H9 (cell line): ENCODE data around the gene EXD2. TPM values are rescaled to one million over a fixed set of nuclear protein-coding genes. Genes with fewer than 3 reads are reported as not detected.

Experiments used
- DNase-seq: peaks from one replicate; pipeline ENCODE4 v3.0.0-alpha.2; 2017
- H2AFZ ChIP-seq: one replicate; pipeline ENCODE4 v1.6.1; 2013; ENCODE audit warnings: mild to moderate bottlenecking, low read length, control low read depth, moderate library complexity
- H2AK5ac ChIP-seq: 2 replicates; pipeline ENCODE4 v1.6.1; 2013; ENCODE audit warnings: low read length, control low read depth, mixed read lengths; ENCODE audit not compliant: insufficient read length
- H2BK120ac ChIP-seq: one replicate; pipeline ENCODE4 v1.6.1; 2013; ENCODE audit warnings: low read depth, mild to moderate bottlenecking, low read length, control low read depth, inconsistent platforms; ENCODE audit not compliant: poor library complexity, severe bottlenecking
- H2BK12ac ChIP-seq: 2 replicates; pipeline ENCODE4 v1.6.1; 2013; ENCODE audit warnings: low read length, control low read depth, mixed read lengths, low read depth; ENCODE audit not compliant: insufficient read length
- H2BK15ac ChIP-seq: 2 replicates; pipeline ENCODE4 v1.6.1; 2013; ENCODE audit warnings: low read depth, low read length, control low read depth
- H2BK20ac ChIP-seq: one replicate; pipeline ENCODE4 v1.6.1; 2013; ENCODE audit warnings: low read depth, mild to moderate bottlenecking, low read length, control low read depth, inconsistent platforms; ENCODE audit not compliant: poor library complexity, severe bottlenecking
- H2BK5ac ChIP-seq: 2 replicates; pipeline ENCODE4 v1.6.1; 2013; ENCODE audit warnings: low read length, control low read depth, mixed read lengths; ENCODE audit not compliant: insufficient read length
- H3K14ac ChIP-seq: 2 replicates; pipeline ENCODE4 v1.6.1; 2013; ENCODE audit warnings: low read length, control low read depth; ENCODE audit not compliant: insufficient read depth
- H3K18ac ChIP-seq: 2 replicates; pipeline ENCODE4 v1.6.1; 2013; ENCODE audit warnings: low read depth, mild to moderate bottlenecking, mixed read lengths, low read length, control low read depth; ENCODE audit not compliant: insufficient read length
- H3K23ac ChIP-seq: 2 replicates; pipeline ENCODE4 v1.6.1; 2013; ENCODE audit warnings: low read length, control low read depth, mixed read lengths, low read depth; ENCODE audit not compliant: insufficient read length
- H3K23me2 ChIP-seq: 2 replicates; pipeline ENCODE4 v1.6.1; 2013; ENCODE audit warnings: low read depth, mild to moderate bottlenecking, mixed read lengths, low read length, control low read depth; ENCODE audit not compliant: insufficient read length, poor library complexity, severe bottlenecking
- H3K27ac ChIP-seq: 2 replicates; pipeline ENCODE4 v1.5.1; 2013; ENCODE audit warnings: low read length, control low read depth, mixed read lengths, low read depth; ENCODE audit not compliant: insufficient read length
- H3K27me3 ChIP-seq: 2 replicates; pipeline ENCODE4 v1.6.1; 2013; ENCODE audit warnings: low read length, control low read depth, inconsistent platforms; ENCODE audit not compliant: insufficient read depth
- H3K4ac ChIP-seq: 2 replicates; pipeline ENCODE4 v1.6.1; 2013; ENCODE audit warnings: low read depth, mild to moderate bottlenecking, control low read depth, inconsistent platforms, low read length, moderate library complexity
- H3K4me1 ChIP-seq: 2 replicates; pipeline ENCODE4 v1.6.1; 2013; ENCODE audit warnings: low read length, control low read depth, inconsistent platforms; ENCODE audit not compliant: insufficient read depth
- H3K4me2 ChIP-seq: 2 replicates; pipeline ENCODE4 v1.6.1; 2013; ENCODE audit warnings: low read length, control low read depth, mixed read lengths; ENCODE audit not compliant: insufficient read length, insufficient read depth
- H3K56ac ChIP-seq: 2 replicates; pipeline ENCODE4 v1.6.1; 2013; ENCODE audit warnings: low read depth, mild to moderate bottlenecking, mixed read lengths, low read length, control low read depth; ENCODE audit not compliant: insufficient read length
- H3K79me1 ChIP-seq: 2 replicates; pipeline ENCODE4 v1.6.1; 2013; ENCODE audit warnings: low read depth, mild to moderate bottlenecking, moderate library complexity, low read length, control low read depth, inconsistent platforms; ENCODE audit not compliant: insufficient read depth, poor library complexity, severe bottlenecking
- H3K79me2 ChIP-seq: 2 replicates; pipeline ENCODE4 v1.6.1; 2013; ENCODE audit warnings: low read length, control low read depth, inconsistent platforms; ENCODE audit not compliant: insufficient read depth
- H3K9ac ChIP-seq: 2 replicates; pipeline ENCODE4 v1.6.1; 2013; ENCODE audit warnings: low read length, control low read depth, mixed read lengths; ENCODE audit not compliant: insufficient read length; ENCODE audit errors: extremely low read depth
- H3K9me3 ChIP-seq: one replicate; pipeline ENCODE4 v1.6.1; 2013; ENCODE audit warnings: low read depth, low read length, inconsistent platforms; ENCODE audit not compliant: control insufficient read depth
- H3T11ph ChIP-seq: one replicate; pipeline ENCODE4 v1.6.1; 2013; ENCODE audit warnings: mild to moderate bottlenecking, low read length, control low read depth, inconsistent platforms
- H4K20me1 ChIP-seq: one replicate; pipeline ENCODE4 v1.6.1; 2013; ENCODE audit not compliant: control insufficient read depth, insufficient read length, insufficient read depth
- H4K5ac ChIP-seq: 2 replicates; pipeline ENCODE4 v1.6.1; 2013; ENCODE audit warnings: low read depth, mild to moderate bottlenecking, mixed read lengths, low read length, control low read depth; ENCODE audit not compliant: insufficient read length
- H4K8ac ChIP-seq: replicated peaks from 2 replicates; pipeline ENCODE4 v1.6.1; 2013; ENCODE audit warnings: low read length, control low read depth, mixed read lengths, low read depth; ENCODE audit not compliant: insufficient read length
- H4K91ac ChIP-seq: 2 replicates; pipeline ENCODE4 v1.6.1; 2013; ENCODE audit warnings: low read depth, mild to moderate bottlenecking, moderate library complexity, mixed read lengths, low read length, control low read depth; ENCODE audit not compliant: insufficient read length
- H3K27ac Mint-ChIP-seq, 3 experiments: 2 replicates in 2 of 3; 3 replicates in 1 of 3; pipeline ENCODE4 v1.8.0; 2020 to 2021; ENCODE audit warnings: mixed read lengths in 3 of 3, mild to moderate bottlenecking in 1 of 3, moderate library complexity in 1 of 3
- H3K27me3 Mint-ChIP-seq: 2 replicates; pipeline ENCODE4 v1.8.0; 2021; ENCODE audit warnings: low read depth, mild to moderate bottlenecking, moderate library complexity, mixed read lengths
- H3K36me3 Mint-ChIP-seq, 3 experiments: 2 replicates in 2 of 3; 3 replicates in 1 of 3; pipeline ENCODE4 v1.8.0; 2020 to 2021; ENCODE audit warnings: low read depth in 3 of 3, mixed read lengths in 3 of 3; ENCODE audit not compliant: insufficient read depth in 1 of 3
- H3K4me1 Mint-ChIP-seq, 2 experiments: 2 replicates each; pipeline ENCODE4 v1.8.0; 2020; ENCODE audit warnings: mixed read lengths in 2 of 2
- H3K4me3 Mint-ChIP-seq, 2 experiments: 2 replicates in 1 of 2; 3 replicates in 1 of 2; pipeline ENCODE4 v1.8.0; 2020 to 2021; ENCODE audit warnings: mild to moderate bottlenecking in 2 of 2, mixed read lengths in 2 of 2, moderate library complexity in 1 of 2
- H3K9me3 Mint-ChIP-seq, 2 experiments: 2 replicates in 1 of 2; 3 replicates in 1 of 2; pipeline ENCODE4 v1.8.0; 2020; ENCODE audit warnings: mild to moderate bottlenecking in 2 of 2, mixed read lengths in 2 of 2, moderate library complexity in 1 of 2
- WGBS: extraction: QIAGEN DNeasy Blood & Tissue Kit; methylation state at CpG from one replicate; pipeline ENCODE4 v1.1.7; 2013; ENCODE audit warnings: missing lambda C conversion rate, low lambda C conversion rate, mixed read lengths; ENCODE audit not compliant: insufficient read length; ENCODE audit errors: extremely low coverage; 5-methylcytosine and 5-hydroxymethylcytosine counted together
- total RNA-seq: library from RNA; stranded (reverse); gene quantifications from 2 replicates; pipeline ENCODE4 v1.2.1, GENCODE V29; 2021
- TF ChIP-seq, protein P1 (sequence below): fragments of 200-600 bp; sonication (generic); conservative IDR thresholded peaks from 3 replicates; pipeline ENCODE4 v1.8.0; 2021; ENCODE audit warnings: antibody characterized with exemption, mild to moderate bottlenecking

EXD2 gene
- total RNA-seq, 1 experiment from 2014 or later = 19.6 TPM

DNA sequence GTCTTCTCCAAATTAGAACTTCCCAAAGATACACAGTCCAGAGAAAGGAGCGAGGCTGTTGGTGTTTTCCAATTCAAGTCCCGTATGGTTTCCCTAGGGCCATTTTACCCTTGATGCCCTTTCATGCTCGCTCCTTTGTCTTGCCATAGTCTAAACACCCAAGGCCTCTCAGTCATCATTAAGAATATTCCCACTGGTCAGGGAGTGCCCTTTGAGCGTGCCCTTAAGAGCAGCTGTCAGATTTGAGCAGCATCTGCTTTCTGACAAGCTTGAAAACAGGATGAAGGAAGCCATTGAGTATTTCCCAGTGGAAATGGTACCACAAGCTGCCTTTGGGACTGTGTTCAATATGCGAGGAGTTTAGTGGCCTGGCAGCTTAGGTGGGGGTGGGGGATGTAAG is 58.3 kb downstream of the EXD2 start:
- no peaks in the 10 kb centered on the region for H3K79me1 ChIP-seq
- H4K20me1 ChIP-seq = no peaks in the 10 kb centered on the region
- no peak overlapping the region for H2AFZ ChIP-seq
- H3K9ac ChIP-seq = no peak overlapping the region
- H2AK5ac ChIP-seq = no peak overlapping the region
- H3K9me3 ChIP-seq = no peaks in the 10 kb centered on the region
- no peaks in the 10 kb centered on the region for H3K79me2 ChIP-seq
- H2BK12ac ChIP-seq = no peak overlapping the region
- no peak overlapping the region for H2BK120ac ChIP-seq
- no peak overlapping the region for H3K18ac ChIP-seq
- no peak overlapping the region for H3K27ac ChIP-seq
- H4K91ac ChIP-seq = no peak overlapping the region
- H3K23ac ChIP-seq = no peak overlapping the region
- no peak overlapping the region for H3K27ac Mint-ChIP-seq
- TF ChIP-seq, protein P1, sequence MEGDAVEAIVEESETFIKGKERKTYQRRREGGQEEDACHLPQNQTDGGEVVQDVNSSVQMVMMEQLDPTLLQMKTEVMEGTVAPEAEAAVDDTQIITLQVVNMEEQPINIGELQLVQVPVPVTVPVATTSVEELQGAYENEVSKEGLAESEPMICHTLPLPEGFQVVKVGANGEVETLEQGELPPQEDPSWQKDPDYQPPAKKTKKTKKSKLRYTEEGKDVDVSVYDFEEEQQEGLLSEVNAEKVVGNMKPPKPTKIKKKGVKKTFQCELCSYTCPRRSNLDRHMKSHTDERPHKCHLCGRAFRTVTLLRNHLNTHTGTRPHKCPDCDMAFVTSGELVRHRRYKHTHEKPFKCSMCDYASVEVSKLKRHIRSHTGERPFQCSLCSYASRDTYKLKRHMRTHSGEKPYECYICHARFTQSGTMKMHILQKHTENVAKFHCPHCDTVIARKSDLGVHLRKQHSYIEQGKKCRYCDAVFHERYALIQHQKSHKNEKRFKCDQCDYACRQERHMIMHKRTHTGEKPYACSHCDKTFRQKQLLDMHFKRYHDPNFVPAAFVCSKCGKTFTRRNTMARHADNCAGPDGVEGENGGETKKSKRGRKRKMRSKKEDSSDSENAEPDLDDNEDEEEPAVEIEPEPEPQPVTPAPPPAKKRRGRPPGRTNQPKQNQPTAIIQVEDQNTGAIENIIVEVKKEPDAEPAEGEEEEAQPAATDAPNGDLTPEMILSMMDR = no peak
- H3T11ph ChIP-seq = no peak overlapping the region
- H3K27me3 ChIP-seq = no peaks in the 10 kb centered on the region
- H3K23me2 ChIP-seq = no peaks in the 10 kb centered on the region
- no peak overlapping the region for H2BK5ac ChIP-seq
- no peaks in the 10 kb centered on the region for H3K4me1 Mint-ChIP-seq
- H2BK15ac ChIP-seq = no peak overlapping the region
- no peak overlapping the region for H4K5ac ChIP-seq
- H3K4me3 Mint-ChIP-seq = no peak overlapping the region
- H3K36me3 Mint-ChIP-seq = no peaks in the 10 kb centered on the region
- H3K9me3 Mint-ChIP-seq = no peaks in the 10 kb centered on the region
- H3K4ac ChIP-seq = no peak overlapping the region
- no peak overlapping the region for H3K4me2 ChIP-seq
- H2BK20ac ChIP-seq = no peak overlapping the region
- no peak overlapping the region; the same call in 1 of the 2 replicates for H3K14ac ChIP-seq
- peaks cover 2% of the 10 kb centered on the region; the same call in 1 of the 2 replicates for H3K27me3 Mint-ChIP-seq
- H4K8ac ChIP-seq = no peak overlapping the region
- no peak overlapping the region for H3K56ac ChIP-seq
- no peak for DNase-seq
- H3K4me1 ChIP-seq = no peaks in the 10 kb centered on the region
- no CpG with 5 or more reads among the region's 5 CpGs for WGBS
